K562 (cell line): ENCODE results near the gene PHKG1. TPM values are rescaled to one million over a fixed set of nuclear protein-coding genes. Genes with fewer than 3 reads are reported as not detected.

Source experiments
- HMG20A ChIP-seq: fragments of 450-650 bp; formaldehyde crosslinking; conservative IDR thresholded peaks from 2 replicates; pipeline ENCODE4 v1.4.0; 2020; ENCODE audit warnings: mild to moderate bottlenecking, mixed read lengths
- HNRNPH1 ChIP-seq: fragments of 200-400 bp; formaldehyde crosslinking; optimal IDR thresholded peaks from 2 replicates; pipeline ENCODE3; 2017; ENCODE audit warnings: low read depth, mild to moderate bottlenecking, low read length, moderate library complexity
- NFIC ChIP-seq: fragments of 450-650 bp; IDR thresholded peaks from 2 replicates; pipeline ENCODE4 v1.6.1; 2017; ENCODE audit warnings: mild to moderate bottlenecking, inconsistent platforms
- OTX1 ChIP-seq: fragments of 450-650 bp; formaldehyde crosslinking; IDR thresholded peaks from 2 replicates; pipeline ENCODE4 v1.4.0; 2022; ENCODE audit warnings: mild to moderate bottlenecking
- SIX5 ChIP-seq, 2 experiments: IDR thresholded peaks; 2 replicates each; pipeline ENCODE4 v1.6.1; 2011; ENCODE audit warnings: low read length in 2 of 2, borderline replicate concordance in 1 of 2, low read depth in 1 of 2, mild to moderate bottlenecking in 1 of 2, moderate library complexity in 1 of 2; ENCODE audit not compliant: insufficient read depth in 1 of 2
- SRF ChIP-seq, 2 experiments: fragments of 250-450, 450-650 bp in 1 of 2; sonication (Bioruptor Pico) in 1 of 2; sonication (generic) in 1 of 2; formaldehyde crosslinking; IDR thresholded peaks; 2 replicates each; pipeline versions ENCODE4 v1.5.0 to v1.5.1; 2020 to 2022; ENCODE audit warnings: mild to moderate bottlenecking in 1 of 2, missing genetic modification reagents in 1 of 2
- TCF7 ChIP-seq: sonication (generic); IDR thresholded peaks from 2 replicates; pipeline ENCODE4 v1.6.1; 2016; ENCODE audit warnings: antibody characterized with exemption, borderline replicate concordance
- ZNF212 ChIP-seq: fragments of 450-650 bp; formaldehyde crosslinking; IDR thresholded peaks from 2 replicates; pipeline ENCODE4 v1.4.0; 2020; ENCODE audit warnings: mild to moderate bottlenecking
- ZNF316 ChIP-seq: fragments of 450-650 bp; IDR thresholded peaks from 2 replicates; pipeline ENCODE4 v1.6.1; 2016
- polyA plus RNA-seq, 8 experiments: library from polyadenylated mRNA; depleted of rRNA in 4 of 8; stranded (reverse) in 5 of 8; unstranded in 3 of 8; fragments of >200 nt; fragmentation: Nextera tagmentation in 2 of 8; fragmentation: Illumina TruSeq in 1 of 8; extraction: Ambion mirVana in 2 of 8; extraction: Trizol in 1 of 8; gene quantifications; 2 replicates each; pipeline versions ENCODE4 v1.2.1 to v1.2.3, GENCODE V29; 2011 to 2014; ENCODE audit warnings: inconsistent platforms in 1 of 8, missing spikeins in 1 of 8
- total RNA-seq, 7 experiments: library from RNA; depleted of rRNA in 6 of 7; stranded (reverse); fragments of >200 nt in 6 of 7; fragmentation: Illumina TruSeq in 2 of 7; extraction: Trizol in 2 of 7; gene quantifications; 2 replicates each; pipeline versions ENCODE4 v1.2.1 to v1.2.3, GENCODE V29; 2011 to 2021; ENCODE audit warnings: low replicate concordance in 1 of 7
- TF ChIP-seq, protein P1 (sequence below): fragments of 250-450 bp; sonication (Bioruptor Pico); IDR thresholded peaks from 2 replicates; pipeline ENCODE4 v1.8.0; 2021; ENCODE audit warnings: moderate library complexity, mild to moderate bottlenecking, inconsistent platforms
- TF ChIP-seq, protein P2 (sequence below): fragments of 250-450 bp; sonication (Bioruptor Pico); IDR thresholded peaks from 2 replicates; pipeline ENCODE4 v1.4.0; 2020; ENCODE audit warnings: mild to moderate bottlenecking, moderate library complexity, borderline replicate concordance
- TF ChIP-seq, protein P3 (sequence below): fragments of 250-450 bp; sonication (Bioruptor Pico); IDR thresholded peaks from 2 replicates; pipeline ENCODE4 v1.4.0; 2020
- TF ChIP-seq, protein P4 (sequence below): sonication (generic); formaldehyde crosslinking; IDR thresholded peaks from 2 replicates; pipeline ENCODE4 v1.8.1; 2022; ENCODE audit warnings: missing genetic modification reagents

Gene PHKG1
- total and polyA plus RNA-seq, 9 of the 15 experiments (the other 6 are each of a cell fraction or from before 2014, with no cell fraction given) = 0.10 to 0.83 (median 0.46) TPM

DNA sequence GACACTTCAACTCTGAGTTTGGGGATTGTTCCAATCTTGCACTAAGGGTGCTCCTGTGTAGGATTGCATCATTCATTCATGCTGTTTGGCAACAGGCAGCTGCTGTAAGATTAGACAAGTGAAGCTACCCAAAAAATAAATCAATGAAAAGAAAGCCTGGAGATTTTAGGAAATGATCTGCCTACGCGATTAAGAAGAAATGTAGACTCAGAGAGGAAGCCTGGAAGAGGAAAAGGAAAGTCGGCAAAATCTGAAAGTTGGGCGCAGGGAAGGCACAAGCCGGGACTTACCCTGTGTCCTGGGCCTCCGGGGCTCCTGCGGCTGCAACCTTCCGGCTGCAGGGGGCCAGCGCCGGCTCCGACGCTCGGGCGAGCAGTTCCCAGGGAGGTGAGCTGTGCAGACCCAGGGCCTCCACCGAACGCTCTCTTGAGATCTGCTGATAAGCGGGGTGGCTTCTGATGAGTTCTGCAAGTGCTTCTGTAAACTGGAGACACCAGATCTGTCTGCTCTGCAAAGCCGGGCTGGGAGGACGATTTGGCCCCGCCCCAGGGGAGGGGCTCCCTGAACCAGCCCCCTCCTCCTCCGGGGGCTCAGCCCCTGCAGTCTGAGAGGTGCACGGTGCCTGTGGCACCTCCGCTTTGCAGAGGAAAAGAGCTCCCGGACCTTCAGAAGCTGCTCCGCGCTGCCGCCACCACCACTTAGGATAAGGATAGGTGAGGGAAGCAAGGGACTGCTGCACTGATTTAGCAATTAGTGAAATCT is 58.9 kb downstream of the PHKG1 start (continued):
- TF ChIP-seq TCF7 = no peak
- TF ChIP-seq, protein P1, sequence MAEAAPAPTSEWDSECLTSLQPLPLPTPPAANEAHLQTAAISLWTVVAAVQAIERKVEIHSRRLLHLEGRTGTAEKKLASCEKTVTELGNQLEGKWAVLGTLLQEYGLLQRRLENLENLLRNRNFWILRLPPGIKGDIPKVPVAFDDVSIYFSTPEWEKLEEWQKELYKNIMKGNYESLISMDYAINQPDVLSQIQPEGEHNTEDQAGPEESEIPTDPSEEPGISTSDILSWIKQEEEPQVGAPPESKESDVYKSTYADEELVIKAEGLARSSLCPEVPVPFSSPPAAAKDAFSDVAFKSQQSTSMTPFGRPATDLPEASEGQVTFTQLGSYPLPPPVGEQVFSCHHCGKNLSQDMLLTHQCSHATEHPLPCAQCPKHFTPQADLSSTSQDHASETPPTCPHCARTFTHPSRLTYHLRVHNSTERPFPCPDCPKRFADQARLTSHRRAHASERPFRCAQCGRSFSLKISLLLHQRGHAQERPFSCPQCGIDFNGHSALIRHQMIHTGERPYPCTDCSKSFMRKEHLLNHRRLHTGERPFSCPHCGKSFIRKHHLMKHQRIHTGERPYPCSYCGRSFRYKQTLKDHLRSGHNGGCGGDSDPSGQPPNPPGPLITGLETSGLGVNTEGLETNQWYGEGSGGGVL = no peak
- peak in 1 of 2 experiments; percentile 91; a peak in 1 of 4 replicates for TF ChIP-seq SRF (CRISPR knock-in tag; IDR thresholded peaks at IDR 0.05)
- TF ChIP-seq, protein P2, sequence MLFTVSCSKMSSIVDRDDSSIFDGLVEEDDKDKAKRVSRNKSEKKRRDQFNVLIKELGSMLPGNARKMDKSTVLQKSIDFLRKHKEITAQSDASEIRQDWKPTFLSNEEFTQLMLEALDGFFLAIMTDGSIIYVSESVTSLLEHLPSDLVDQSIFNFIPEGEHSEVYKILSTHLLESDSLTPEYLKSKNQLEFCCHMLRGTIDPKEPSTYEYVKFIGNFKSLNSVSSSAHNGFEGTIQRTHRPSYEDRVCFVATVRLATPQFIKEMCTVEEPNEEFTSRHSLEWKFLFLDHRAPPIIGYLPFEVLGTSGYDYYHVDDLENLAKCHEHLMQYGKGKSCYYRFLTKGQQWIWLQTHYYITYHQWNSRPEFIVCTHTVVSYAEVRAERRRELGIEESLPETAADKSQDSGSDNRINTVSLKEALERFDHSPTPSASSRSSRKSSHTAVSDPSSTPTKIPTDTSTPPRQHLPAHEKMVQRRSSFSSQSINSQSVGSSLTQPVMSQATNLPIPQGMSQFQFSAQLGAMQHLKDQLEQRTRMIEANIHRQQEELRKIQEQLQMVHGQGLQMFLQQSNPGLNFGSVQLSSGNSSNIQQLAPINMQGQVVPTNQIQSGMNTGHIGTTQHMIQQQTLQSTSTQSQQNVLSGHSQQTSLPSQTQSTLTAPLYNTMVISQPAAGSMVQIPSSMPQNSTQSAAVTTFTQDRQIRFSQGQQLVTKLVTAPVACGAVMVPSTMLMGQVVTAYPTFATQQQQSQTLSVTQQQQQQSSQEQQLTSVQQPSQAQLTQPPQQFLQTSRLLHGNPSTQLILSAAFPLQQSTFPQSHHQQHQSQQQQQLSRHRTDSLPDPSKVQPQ (CRISPR knock-in tag) = no peak
- TF ChIP-seq HMG20A (CRISPR knock-in tag) = no peak
- TF ChIP-seq, protein P3, sequence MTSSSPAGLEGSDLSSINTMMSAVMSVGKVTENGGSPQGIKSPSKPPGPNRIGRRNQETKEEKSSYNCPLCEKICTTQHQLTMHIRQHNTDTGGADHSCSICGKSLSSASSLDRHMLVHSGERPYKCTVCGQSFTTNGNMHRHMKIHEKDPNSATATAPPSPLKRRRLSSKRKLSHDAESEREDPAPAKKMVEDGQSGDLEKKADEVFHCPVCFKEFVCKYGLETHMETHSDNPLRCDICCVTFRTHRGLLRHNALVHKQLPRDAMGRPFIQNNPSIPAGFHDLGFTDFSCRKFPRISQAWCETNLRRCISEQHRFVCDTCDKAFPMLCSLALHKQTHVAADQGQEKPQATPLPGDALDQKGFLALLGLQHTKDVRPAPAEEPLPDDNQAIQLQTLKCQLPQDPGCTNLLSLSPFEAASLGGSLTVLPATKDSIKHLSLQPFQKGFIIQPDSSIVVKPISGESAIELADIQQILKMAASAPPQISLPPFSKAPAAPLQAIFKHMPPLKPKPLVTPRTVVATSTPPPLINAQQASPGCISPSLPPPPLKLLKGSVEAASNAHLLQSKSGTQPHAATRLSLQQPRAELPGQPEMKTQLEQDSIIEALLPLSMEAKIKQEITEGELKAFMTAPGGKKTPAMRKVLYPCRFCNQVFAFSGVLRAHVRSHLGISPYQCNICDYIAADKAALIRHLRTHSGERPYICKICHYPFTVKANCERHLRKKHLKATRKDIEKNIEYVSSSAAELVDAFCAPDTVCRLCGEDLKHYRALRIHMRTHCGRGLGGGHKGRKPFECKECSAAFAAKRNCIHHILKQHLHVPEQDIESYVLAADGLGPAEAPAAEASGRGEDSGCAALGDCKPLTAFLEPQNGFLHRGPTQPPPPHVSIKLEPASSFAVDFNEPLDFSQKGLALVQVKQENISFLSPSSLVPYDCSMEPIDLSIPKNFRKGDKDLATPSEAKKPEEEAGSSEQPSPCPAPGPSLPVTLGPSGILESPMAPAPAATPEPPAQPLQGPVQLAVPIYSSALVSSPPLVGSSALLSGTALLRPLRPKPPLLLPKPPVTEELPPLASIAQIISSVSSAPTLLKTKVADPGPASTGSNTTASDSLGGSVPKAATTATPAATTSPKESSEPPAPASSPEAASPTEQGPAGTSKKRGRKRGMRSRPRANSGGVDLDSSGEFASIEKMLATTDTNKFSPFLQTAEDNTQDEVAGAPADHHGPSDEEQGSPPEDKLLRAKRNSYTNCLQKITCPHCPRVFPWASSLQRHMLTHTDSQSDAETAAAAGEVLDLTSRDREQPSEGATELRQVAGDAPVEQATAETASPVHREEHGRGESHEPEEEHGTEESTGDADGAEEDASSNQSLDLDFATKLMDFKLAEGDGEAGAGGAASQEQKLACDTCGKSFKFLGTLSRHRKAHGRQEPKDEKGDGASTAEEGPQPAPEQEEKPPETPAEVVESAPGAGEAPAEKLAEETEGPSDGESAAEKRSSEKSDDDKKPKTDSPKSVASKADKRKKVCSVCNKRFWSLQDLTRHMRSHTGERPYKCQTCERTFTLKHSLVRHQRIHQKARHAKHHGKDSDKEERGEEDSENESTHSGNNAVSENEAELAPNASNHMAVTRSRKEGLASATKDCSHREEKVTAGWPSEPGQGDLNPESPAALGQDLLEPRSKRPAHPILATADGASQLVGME (CRISPR knock-in tag) = no peak
- no peak for TF ChIP-seq ZNF316
- TF ChIP-seq, protein P4, sequence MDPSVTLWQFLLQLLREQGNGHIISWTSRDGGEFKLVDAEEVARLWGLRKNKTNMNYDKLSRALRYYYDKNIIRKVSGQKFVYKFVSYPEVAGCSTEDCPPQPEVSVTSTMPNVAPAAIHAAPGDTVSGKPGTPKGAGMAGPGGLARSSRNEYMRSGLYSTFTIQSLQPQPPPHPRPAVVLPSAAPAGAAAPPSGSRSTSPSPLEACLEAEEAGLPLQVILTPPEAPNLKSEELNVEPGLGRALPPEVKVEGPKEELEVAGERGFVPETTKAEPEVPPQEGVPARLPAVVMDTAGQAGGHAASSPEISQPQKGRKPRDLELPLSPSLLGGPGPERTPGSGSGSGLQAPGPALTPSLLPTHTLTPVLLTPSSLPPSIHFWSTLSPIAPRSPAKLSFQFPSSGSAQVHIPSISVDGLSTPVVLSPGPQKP (CRISPR knock-in tag) = no peak
- no peak for TF ChIP-seq HNRNPH1
- TF ChIP-seq SIX5 (IDR thresholded peaks at IDR 0.05; ENCODE audit: borderline replicate concordance in 1 of 2, insufficient read depth in 1 of 2, low read depth in 1 of 2, low read length in 2 of 2) = no peak
- no peak for TF ChIP-seq NFIC
- no peak for TF ChIP-seq OTX1
- no peak for TF ChIP-seq ZNF212 (CRISPR knock-in tag)
